HG03039 (cell line): ENCODE data around the gene ZNF845.
"Not testable (repeated sequence)": the region's sequence is repeated elsewhere in the genome, so short reads cannot be mapped to it uniquely, and the experiment has no call there.

Source experiments
- ATAC-seq: cut with Tn5 transposase; IDR thresholded peaks from one replicate; pipeline ENCODE4 v1.9.1; 2021; ENCODE audit warnings: mild to moderate bottlenecking, moderate library complexity; ENCODE audit not compliant: unreplicated experiment

ZNF845 gene

GRCh38 chr19:53374743-53375142 lies 41.2 kb downstream of the ZNF845 start:
- no peak for ATAC-seq

GRCh38 chr19:53381376-53381775 lies 47.8 kb downstream of the ZNF845 start:
- no peak for ATAC-seq

- no peak for ATAC-seq
These were observed 54.6 kb downstream of the ZNF845 start for GRCh38 chr19:53388168-53388567.

GRCh38 chr19:53388904-53389303 lies 55.4 kb downstream of the ZNF845 start:
- no peak for ATAC-seq

- ATAC-seq, result no peak
These were observed 56.0 kb downstream of the ZNF845 start for GRCh38 chr19:53389571-53389970.

GRCh38 chr19:53389978-53390377 lies 56.4 kb downstream of the ZNF845 start:
- no peak for ATAC-seq

GRCh38 chr19:53394522-53394973 lies 61.0 kb downstream of the ZNF845 start:
- ATAC-seq, result no peak

GRCh38 chr19:53394974-53395839 lies 61.7 kb downstream of the ZNF845 start, which contains the start of gene ZNF765:
TSS of gene ZNF765 (plus strand) at chr19:53395149. CDS start at chr19:53398016, 2,867 bp downstream.
- ATAC-seq, result peak; percentile 80

GRCh38 chr19:53395840-53396524 lies 62.4 kb downstream of the ZNF845 start:
- ATAC-seq, result not testable (repeated sequence)

- ATAC-seq, result no peak
These were observed 62.9 kb downstream of the ZNF845 start for GRCh38 chr19:53396525-53396868.

GRCh38 chr19:53397918-53398317 lies 64.4 kb downstream of the ZNF845 start:
- ATAC-seq, result not testable (repeated sequence)
